GM12878 (cell line): ENCODE results near the gene BLACAT1. TPM values are rescaled to one million over a fixed set of nuclear protein-coding genes. Genes with fewer than 3 reads are reported as not detected.

Experiments used
- BCLAF1 ChIP-seq: fragments of 450-650 bp; IDR thresholded peaks from 2 replicates; pipeline ENCODE4 v1.6.1; 2017; ENCODE audit warnings: antibody characterized with exemption, mild to moderate bottlenecking, moderate library complexity
- BMI1 ChIP-seq: fragments of 450-650 bp; IDR thresholded peaks from 2 replicates; pipeline ENCODE4 v1.6.1; 2016; ENCODE audit warnings: mild to moderate bottlenecking, moderate library complexity, borderline replicate concordance
- CEBPB ChIP-seq, 2 experiments: fragments of 150-350 bp in 1 of 2; IDR thresholded peaks; 2 replicates each; pipeline ENCODE4 v1.6.1; 2012 to 2014; ENCODE audit warnings: low read depth in 2 of 2, low read length in 2 of 2, borderline replicate concordance in 1 of 2, inconsistent platforms in 1 of 2
- CEBPZ ChIP-seq: fragments of 150-350 bp; IDR thresholded peaks from 2 replicates; pipeline ENCODE4 v1.6.1; 2016; ENCODE audit warnings: low read depth, low read length
- CHD4 ChIP-seq: fragments of 200-600 bp; sonication (generic); IDR thresholded peaks from 2 replicates; pipeline ENCODE4 v1.6.1; 2016; ENCODE audit warnings: mild to moderate bottlenecking
- ESRRA ChIP-seq: IDR thresholded peaks from 2 replicates; pipeline ENCODE4 v1.6.1; 2012; ENCODE audit warnings: mild to moderate bottlenecking, low read length, improper control_type of control experiment
- ETV6 ChIP-seq, 2 experiments: fragments of 450-650 bp in 1 of 2; IDR thresholded peaks in 1 of 2; conservative IDR thresholded peaks in 1 of 2; 2 replicates each; pipeline ENCODE4 v1.6.1; 2014; ENCODE audit warnings: antibody characterized with exemption in 1 of 2, borderline replicate concordance in 1 of 2, low read depth in 1 of 2, mild to moderate bottlenecking in 1 of 2, moderate library complexity in 1 of 2
- EZH2 ChIP-seq: IDR thresholded peaks from 2 replicates; pipeline ENCODE4 v1.6.1; 2012; ENCODE audit warnings: low read depth, mild to moderate bottlenecking, control low read depth, inconsistent platforms, low read length, borderline replicate concordance; ENCODE audit not compliant: control insufficient read depth
- GATAD2B ChIP-seq: fragments of 450-650 bp; conservative IDR thresholded peaks from 2 replicates; pipeline ENCODE4 v1.6.1; 2017; ENCODE audit warnings: low read depth, mild to moderate bottlenecking, moderate library complexity
- IKZF1 ChIP-seq: fragments of 450-650 bp; conservative IDR thresholded peaks from 2 replicates; pipeline ENCODE4 v1.6.1; 2017; ENCODE audit warnings: antibody characterized with exemption, mild to moderate bottlenecking
- KDM1A ChIP-seq: fragments of 200-600 bp; sonication (generic); IDR thresholded peaks from 2 replicates; pipeline ENCODE4 v1.6.1; 2016; ENCODE audit warnings: borderline replicate concordance
- MTA3 ChIP-seq: IDR thresholded peaks from 2 replicates; pipeline ENCODE4 v1.6.1; 2012; ENCODE audit warnings: low read length, inconsistent platforms, borderline replicate concordance
- MYC ChIP-seq: IDR thresholded peaks from 2 replicates; pipeline ENCODE4 v1.6.1; 2011; ENCODE audit warnings: mild to moderate bottlenecking, low read length, moderate library complexity, inconsistent platforms; ENCODE audit not compliant: insufficient read depth, insufficient replicate concordance, insufficient read length, severe bottlenecking
- NFIC ChIP-seq: IDR thresholded peaks from 2 replicates; pipeline ENCODE4 v1.6.1; 2012; ENCODE audit warnings: low read depth, mild to moderate bottlenecking, inconsistent platforms, low read length, moderate library complexity
- NFXL1 ChIP-seq: fragments of 450-650 bp; IDR thresholded peaks from 2 replicates; pipeline ENCODE4 v1.6.1; 2017; ENCODE audit warnings: antibody characterized with exemption, mild to moderate bottlenecking, borderline replicate concordance
- NFYB ChIP-seq: IDR thresholded peaks from 2 replicates; pipeline ENCODE4 v1.6.1; 2011; ENCODE audit warnings: low read depth, mild to moderate bottlenecking, low read length, improper control_type of control experiment, moderate library complexity; ENCODE audit not compliant: insufficient read depth
- NR2F1 ChIP-seq: fragments of 450-650 bp; conservative IDR thresholded peaks from 2 replicates; pipeline ENCODE4 v1.6.1; 2017; ENCODE audit warnings: mild to moderate bottlenecking
- NRF1 ChIP-seq: conservative IDR thresholded peaks from 2 replicates; pipeline ENCODE4 v1.6.1; 2011; ENCODE audit warnings: mild to moderate bottlenecking, low read depth, low read length, improper control_type of control experiment
- POLR2A ChIP-seq: IDR thresholded peaks from 2 replicates; pipeline ENCODE4 v1.6.1; 2011; ENCODE audit warnings: low read depth, mild to moderate bottlenecking, low read length
- SMARCA5 ChIP-seq: fragments of 450-650 bp; IDR thresholded peaks from 2 replicates; pipeline ENCODE4 v1.6.1; 2017; ENCODE audit warnings: mild to moderate bottlenecking
- TARDBP ChIP-seq: IDR thresholded peaks from 2 replicates; pipeline ENCODE4 v1.6.1; 2016; ENCODE audit warnings: borderline replicate concordance
- TBL1XR1 ChIP-seq: IDR thresholded peaks from 2 replicates; pipeline ENCODE4 v1.6.1; 2012; ENCODE audit warnings: low read depth, low read length, improper control_type of control experiment
- ZNF24 ChIP-seq: fragments of 450-650 bp; IDR thresholded peaks from 2 replicates; pipeline ENCODE4 v1.6.1; 2017; ENCODE audit warnings: antibody characterized with exemption, mild to moderate bottlenecking
- ZNF384 ChIP-seq: IDR thresholded peaks from 2 replicates; pipeline ENCODE4 v1.6.1; 2012; ENCODE audit warnings: low read depth, mild to moderate bottlenecking, low read length, improper control_type of control experiment, borderline replicate concordance
- polyA plus RNA-seq, 11 experiments: library from polyadenylated mRNA; depleted of rRNA in 4 of 11; unstranded in 6 of 11; stranded (reverse) in 5 of 11; fragments of >200 nt; fragmentation: Nextera tagmentation in 4 of 11; fragmentation: Illumina TruSeq in 1 of 11; extraction: Ambion mirVana in 4 of 11; extraction: Trizol in 1 of 11; gene quantifications; 1 replicate in 1 of 11; 2 replicates in 10 of 11; pipeline versions ENCODE4 v1.2.1 to v1.2.3, GENCODE V29; 2011 to 2016; ENCODE audit warnings: inconsistent platforms in 2 of 11, missing spikeins in 2 of 11, low read depth in 1 of 11
- total RNA-seq, 4 experiments: library from RNA; depleted of rRNA in 3 of 4; stranded (reverse); fragments of >200 nt in 3 of 4; fragmentation: Illumina TruSeq in 1 of 4; extraction: Trizol in 1 of 4; gene quantifications; 2 replicates each; pipeline versions ENCODE4 v1.2.1 to v1.2.3, GENCODE V29; 2013 to 2021

Gene BLACAT1
- total and polyA plus RNA-seq, 10 of the 15 experiments (the other 5 are each of a cell fraction or from before 2014, with no cell fraction given) = 0.04 to 1.6 (median 0.15) TPM; not detected in 1

GRCh38 chr1:205480349-205480985 lies 24.6 kb upstream of the BLACAT1 start (continued):
- TF ChIP-seq IKZF1 = peak; percentile 99
- no peak for TF ChIP-seq SMARCA5
- TF ChIP-seq ETV6 (conservative IDR thresholded peaks at IDR 0.05 in 1 of 2, IDR thresholded peaks at IDR 0.05 in 1 of 2; ENCODE audit: borderline replicate concordance in 1 of 2, low read depth in 1 of 2) = no peak
- TF ChIP-seq EZH2 = no peak
- no peak for TF ChIP-seq BCLAF1
- TF ChIP-seq ZNF24 = no peak
- no peak for TF ChIP-seq NFYB
- TF ChIP-seq TBL1XR1 = no peak
- TF ChIP-seq NFIC = no peak
- TF ChIP-seq TARDBP = no peak
- no peak for TF ChIP-seq ESRRA
- no peak for TF ChIP-seq CEBPB (IDR thresholded peaks at IDR 0.05; ENCODE audit: borderline replicate concordance in 1 of 2, low read depth in 2 of 2, low read length in 2 of 2)
- TF ChIP-seq CEBPZ = no peak
- TF ChIP-seq ZNF384 = no peak
- no peak for TF ChIP-seq NRF1
- no peak for TF ChIP-seq MTA3
- no peak for TF ChIP-seq MYC
- 0 out of 2 replicates have a peak, but pooled peaks have one; percentile 40 for TF ChIP-seq POLR2A
- TF ChIP-seq NR2F1 = peak; percentile 49
- TF ChIP-seq CHD4 = peak; percentile 70; the same call in 1 of the 2 replicates
- TF ChIP-seq GATAD2B = peak; percentile 85
- peak; percentile 74 for TF ChIP-seq BMI1
- TF ChIP-seq NFXL1 = no peak
- TF ChIP-seq KDM1A = no peak
